Thoracic aorta (tissue), 2 donors: ENCODE measurements around the gene FBXL22. TPM values are rescaled to one million over a fixed set of nuclear protein-coding genes. Genes with fewer than 3 reads are reported as not detected.

Experiments used
- ATAC-seq: fragments of 150-250 bp; one replicate; pipeline ENCODE4 v1.8.0; 2017; ENCODE audit warnings: low read depth; ENCODE audit not compliant: insufficient number of reproducible peaks, low FRiP score
- DNase-seq: peaks from one replicate; pipeline ENCODE4 v3.0.0-alpha.2; 2020; ENCODE audit warnings: low spot score
- H3K27ac ChIP-seq, 2 donors: fragments of 200-600 bp; sonication (generic); 1 replicate in 1 of 2; 2 replicates in 1 of 2; pipeline ENCODE4 v1.5.1; 2016; ENCODE audit warnings: mild to moderate bottlenecking in 2 of 2, moderate library complexity in 2 of 2
- H3K27me3 ChIP-seq: fragments of 200-600 bp; sonication (generic); replicated peaks from 2 replicates; pipeline ENCODE4 v1.6.0; 2016; ENCODE audit warnings: mild to moderate bottlenecking; ENCODE audit not compliant: insufficient read depth
- H3K36me3 ChIP-seq: fragments of 200-600 bp; sonication (generic); one replicate; pipeline ENCODE4 v1.5.1; 2016
- H3K4me1 ChIP-seq, 2 donors: fragments of 200-600 bp; sonication (generic); 1 replicate in 1 of 2; 2 replicates in 1 of 2; pipeline versions ENCODE4 v1.5.1 to v1.6.0; 2016; ENCODE audit warnings: low read depth in 2 of 2, mild to moderate bottlenecking in 1 of 2; ENCODE audit not compliant: control insufficient read depth in 1 of 2
- H3K4me3 ChIP-seq: fragments of 200-600 bp; sonication (generic); 2 replicates; pipeline ENCODE4 v1.5.1; 2016; ENCODE audit warnings: mild to moderate bottlenecking
- H3K9me3 ChIP-seq: fragments of 200-600 bp; sonication (generic); 2 replicates; pipeline ENCODE4 v1.5.1; 2016
- total RNA-seq, 2 donors: library from RNA; depleted of rRNA; stranded (reverse); fragments of >200 nt; gene quantifications; one replicate each; pipeline versions ENCODE4 v1.1.0 to v1.2.3, GENCODE V29; 2016
- TF ChIP-seq, protein P1 (sequence below): fragments of 200-600 bp; sonication (generic); IDR thresholded peaks from one replicate; pipeline ENCODE4 v1.5.1; 2019; ENCODE audit warnings: antibody characterized with exemption

FBXL22 gene
- total RNA-seq, 2 donors from 2014 or later: 21.2 to 62.1 TPM

DNA sequence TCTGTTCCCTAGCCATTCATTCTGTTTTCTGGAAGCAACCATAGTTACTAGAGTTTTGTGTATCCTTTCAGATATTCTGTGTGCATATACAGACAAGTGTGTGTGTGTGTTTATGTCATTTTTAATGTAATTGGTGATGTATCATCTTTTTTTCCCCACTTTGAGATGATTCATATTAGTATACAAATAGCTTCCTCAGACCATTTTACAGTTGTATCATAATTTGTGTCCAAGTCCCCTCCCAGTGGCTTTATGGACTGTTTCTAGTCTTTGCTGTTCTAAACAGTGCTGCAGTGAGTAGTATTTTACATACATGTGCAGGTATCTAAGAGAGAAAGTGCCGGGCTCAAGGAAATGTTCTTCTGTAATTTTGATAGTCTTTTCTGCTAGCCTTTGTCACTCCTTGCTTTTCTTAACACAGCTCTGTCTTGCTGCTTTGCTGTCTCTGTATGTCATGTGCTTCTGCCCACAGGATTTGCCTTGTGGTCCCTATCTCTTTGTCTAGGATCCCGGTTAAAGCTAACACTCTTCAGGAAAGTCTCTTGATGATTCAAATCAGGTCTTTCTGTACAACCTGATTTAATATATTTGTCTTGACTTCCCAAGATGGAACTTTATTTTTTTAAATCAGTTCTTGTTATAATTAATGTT, 31.5 kb upstream of the FBXL22 start:
- no peak for DNase-seq
- TF ChIP-seq, protein P1, sequence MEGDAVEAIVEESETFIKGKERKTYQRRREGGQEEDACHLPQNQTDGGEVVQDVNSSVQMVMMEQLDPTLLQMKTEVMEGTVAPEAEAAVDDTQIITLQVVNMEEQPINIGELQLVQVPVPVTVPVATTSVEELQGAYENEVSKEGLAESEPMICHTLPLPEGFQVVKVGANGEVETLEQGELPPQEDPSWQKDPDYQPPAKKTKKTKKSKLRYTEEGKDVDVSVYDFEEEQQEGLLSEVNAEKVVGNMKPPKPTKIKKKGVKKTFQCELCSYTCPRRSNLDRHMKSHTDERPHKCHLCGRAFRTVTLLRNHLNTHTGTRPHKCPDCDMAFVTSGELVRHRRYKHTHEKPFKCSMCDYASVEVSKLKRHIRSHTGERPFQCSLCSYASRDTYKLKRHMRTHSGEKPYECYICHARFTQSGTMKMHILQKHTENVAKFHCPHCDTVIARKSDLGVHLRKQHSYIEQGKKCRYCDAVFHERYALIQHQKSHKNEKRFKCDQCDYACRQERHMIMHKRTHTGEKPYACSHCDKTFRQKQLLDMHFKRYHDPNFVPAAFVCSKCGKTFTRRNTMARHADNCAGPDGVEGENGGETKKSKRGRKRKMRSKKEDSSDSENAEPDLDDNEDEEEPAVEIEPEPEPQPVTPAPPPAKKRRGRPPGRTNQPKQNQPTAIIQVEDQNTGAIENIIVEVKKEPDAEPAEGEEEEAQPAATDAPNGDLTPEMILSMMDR: no peak

DNA sequence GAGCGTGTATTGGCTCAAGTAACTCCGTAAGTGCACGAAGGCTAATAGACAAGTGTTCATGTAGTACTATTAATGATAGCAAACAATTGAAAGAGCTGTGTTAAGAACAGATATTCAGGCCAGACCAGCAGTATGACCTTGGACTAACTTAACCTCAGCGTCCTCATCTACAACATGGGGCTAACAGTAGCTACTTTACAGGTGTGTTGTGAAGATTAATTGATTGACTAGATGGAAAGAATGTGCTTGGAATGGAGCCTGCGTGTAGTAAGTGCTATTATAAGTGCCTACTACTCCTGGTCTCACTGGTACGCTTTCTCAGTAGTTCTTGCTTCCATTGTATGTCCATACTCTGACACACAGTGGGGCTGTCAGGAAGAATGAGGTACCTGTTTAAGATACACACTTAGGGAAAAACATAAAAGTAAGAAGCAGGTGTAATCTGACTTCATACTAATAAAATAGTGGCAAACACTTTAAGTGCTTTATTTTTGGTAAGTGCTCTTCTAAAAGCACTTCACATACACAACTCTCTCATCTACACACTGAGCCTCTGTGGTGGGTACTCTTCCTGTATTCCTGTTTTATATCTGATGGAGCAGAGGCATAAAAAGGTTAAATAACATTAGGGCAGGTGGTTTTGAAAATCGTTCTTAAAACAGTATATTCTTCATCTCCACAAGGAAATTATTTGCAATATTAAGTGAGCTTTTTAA, 24.3 kb upstream of the FBXL22 start:
- no peaks in the 10 kb centered on the region for H3K9me3 ChIP-seq
- no peak for DNase-seq
- H3K4me1 ChIP-seq: no peaks in the 10 kb centered on the region
- TF ChIP-seq, protein P1: no peak
- no peaks in the 10 kb centered on the region for H3K27me3 ChIP-seq
- peaks cover 30% of the 10 kb centered on the region for H3K36me3 ChIP-seq
- ATAC-seq: no peak
- H3K4me3 ChIP-seq: no peak overlapping the region
- H3K27ac ChIP-seq: no peak overlapping the region

More for the DNA sequence above, 31.5 kb upstream of the FBXL22 start:
- no peak for ATAC-seq
- Histone ChIP-seq H3K27ac (no peak overlapping the region), H3K4me1 (no peaks in the 10 kb centered on the region), H3K36me3 (peaks cover 23% of the 10 kb centered on the region), H3K4me3 (no peak overlapping the region), H3K9me3 (no peaks in the 10 kb centered on the region), H3K27me3 (no peaks in the 10 kb centered on the region)

DNA sequence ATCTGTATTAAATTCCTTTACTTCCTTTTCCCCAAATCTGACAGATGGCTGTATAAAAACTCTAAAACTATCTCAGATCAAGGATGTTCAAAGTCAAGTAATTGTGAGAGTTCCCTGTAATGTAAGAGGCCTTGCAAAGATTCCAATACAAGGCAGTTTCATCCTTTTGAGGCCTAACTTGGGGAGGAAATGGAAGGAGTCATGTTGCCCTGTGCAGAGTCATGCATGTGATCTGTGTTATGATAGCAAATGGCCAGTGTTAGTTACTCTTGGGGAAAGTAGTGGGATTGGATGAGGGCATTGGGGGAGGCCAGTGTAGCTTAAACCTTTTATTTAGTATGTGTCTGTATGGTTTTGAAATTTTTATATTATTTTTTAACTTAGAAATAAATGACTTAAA, 23.7 kb upstream of the FBXL22 start:
- no peak for ATAC-seq

DNA sequence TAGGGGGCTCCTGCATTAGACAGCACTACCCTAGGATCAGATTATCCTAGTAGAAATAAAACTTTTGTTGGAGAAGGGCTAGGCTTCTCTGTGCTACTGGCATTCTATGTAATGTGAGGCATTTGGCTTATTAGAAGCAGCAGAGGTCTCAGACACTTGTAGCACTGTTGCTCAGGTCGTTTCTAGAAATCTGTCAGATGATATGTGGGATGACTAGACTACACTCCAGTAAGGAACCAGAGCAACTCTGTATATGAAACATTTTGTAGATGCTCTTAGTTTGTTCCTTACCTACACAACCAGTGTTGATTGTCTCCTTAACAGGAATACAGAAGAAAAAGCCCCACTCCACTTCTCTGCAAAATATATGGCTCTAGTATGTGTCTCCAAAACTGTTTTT, 21.9 kb upstream of the FBXL22 start:
- Histone ChIP-seq H3K9me3 (no peaks in the 10 kb centered on the region), H3K27ac (no peak overlapping the region), H3K27me3 (no peaks in the 10 kb centered on the region), H3K4me1 (no peaks in the 10 kb centered on the region), H3K4me3 (no peak overlapping the region), H3K36me3 (peaks cover 25% of the 10 kb centered on the region)
- TF ChIP-seq, protein P1: no peak
- DNase-seq (no peak), ATAC-seq (no peak)

More for the DNA sequence above, 23.7 kb upstream of the FBXL22 start:
- TF ChIP-seq, protein P1: no peak
- Histone ChIP-seq H3K27me3 (no peaks in the 10 kb centered on the region), H3K27ac (no peak overlapping the region), H3K4me3 (no peak overlapping the region), H3K4me1 (no peaks in the 10 kb centered on the region), H3K36me3 (peaks cover 28% of the 10 kb centered on the region), H3K9me3 (no peaks in the 10 kb centered on the region)
- no peak for DNase-seq

DNA sequence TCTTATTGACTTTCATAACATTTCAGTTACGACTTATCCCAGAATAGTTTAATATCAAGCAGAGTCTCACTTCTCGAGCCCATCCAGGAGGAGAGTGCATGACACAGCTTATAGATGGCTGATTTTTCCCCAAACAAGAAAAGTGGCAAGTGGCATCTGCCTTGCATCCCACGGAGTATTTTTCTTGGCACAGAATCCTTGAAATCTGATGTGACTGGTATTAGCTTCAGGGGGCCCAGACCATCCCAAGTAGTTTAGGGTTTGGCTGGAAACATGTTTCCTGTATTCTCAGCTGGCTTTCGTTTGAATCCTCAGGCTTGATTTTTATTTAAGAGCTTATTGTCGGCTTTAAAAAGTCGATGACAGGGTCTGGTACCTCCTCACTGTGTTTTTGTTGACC, 20.7 kb upstream of the FBXL22 start:
- no peak for ATAC-seq

More for the DNA sequence above, 20.7 kb upstream of the FBXL22 start:
- H3K27me3 ChIP-seq: no peaks in the 10 kb centered on the region
- H3K9me3 ChIP-seq: no peaks in the 10 kb centered on the region
- H3K27ac ChIP-seq: no peak overlapping the region
- TF ChIP-seq, protein P1: no peak
- no peak for DNase-seq
- peaks cover 16% of the 10 kb centered on the region for H3K36me3 ChIP-seq
- H3K4me3 ChIP-seq: no peak overlapping the region
- H3K4me1 ChIP-seq: no peaks in the 10 kb centered on the region
